Fibroblast of villous mesenchyme (primary cell): ENCODE measurements around the gene BSN. TPM values are rescaled to one million over a fixed set of nuclear protein-coding genes. Genes with fewer than 3 reads are reported as not detected.

Experiments used
- DNase-seq: peaks from one replicate; pipeline ENCODE4 v3.0.0-alpha.2; 2010; ENCODE audit warnings: low read depth
- H3K4me3 ChIP-seq: 2 replicates; pipeline ENCODE4 v1.5.1; 2011; ENCODE audit warnings: low read depth, mild to moderate bottlenecking, low read length
- CTCF ChIP-seq: IDR thresholded peaks from 2 replicates; pipeline ENCODE4 v1.5.1; 2012; ENCODE audit warnings: low read depth, mild to moderate bottlenecking, low read length; ENCODE audit not compliant: insufficient read depth
- total RNA-seq: library from RNA; depleted of rRNA; stranded (reverse); fragments of >200 nt; gene quantifications from 2 replicates; pipeline ENCODE4 v1.2.3, GENCODE V29; 2012

The BSN gene
- total RNA-seq, 1 donor = under 0.01 TPM

GRCh38 chr3:49656541-49657112, 102.3 kb downstream of the BSN start:
- DNase-seq = no peak

GRCh38 chr3:49657208-49657915, 103.1 kb downstream of the BSN start:
- TF ChIP-seq CTCF = no peak
- H3K4me3 ChIP-seq = no peak overlapping the region
- DNase-seq = no peak

More at GRCh38 chr3:49656541-49657112, 102.3 kb downstream of the BSN start:
- no peak overlapping the region for H3K4me3 ChIP-seq
- no peak for TF ChIP-seq CTCF

GRCh38 chr3:49658711-49659110, 104.4 kb downstream of the BSN start:
- no peak for DNase-seq
- H3K4me3 ChIP-seq = no peak overlapping the region
- no peak for TF ChIP-seq CTCF

GRCh38 chr3:49659756-49660155, 105.5 kb downstream of the BSN start:
- H3K4me3 ChIP-seq = no peak overlapping the region
- no peak for TF ChIP-seq CTCF
- no peak for DNase-seq

- DNase-seq = no peak
- TF ChIP-seq CTCF = no peak
- no peak overlapping the region for H3K4me3 ChIP-seq
These were observed 107.0 kb downstream of the BSN start for GRCh38 chr3:49661281-49661680.

GRCh38 chr3:49662021-49662420, 107.7 kb downstream of the BSN start:
- H3K4me3 ChIP-seq = no peak overlapping the region
- TF ChIP-seq CTCF = no peak
- no peak for DNase-seq
